ENCODE data around the gene WNK1. TPM values are rescaled to one million over a fixed set of nuclear protein-coding genes. Genes with fewer than 3 reads are reported as not detected.

Gene WNK1
- total and polyA plus RNA-seq, 2 of the 8 experiments (the other 6 are each of a cell fraction or from before 2014, with no cell fraction given), result 88.2 to 157 TPM

DNA sequence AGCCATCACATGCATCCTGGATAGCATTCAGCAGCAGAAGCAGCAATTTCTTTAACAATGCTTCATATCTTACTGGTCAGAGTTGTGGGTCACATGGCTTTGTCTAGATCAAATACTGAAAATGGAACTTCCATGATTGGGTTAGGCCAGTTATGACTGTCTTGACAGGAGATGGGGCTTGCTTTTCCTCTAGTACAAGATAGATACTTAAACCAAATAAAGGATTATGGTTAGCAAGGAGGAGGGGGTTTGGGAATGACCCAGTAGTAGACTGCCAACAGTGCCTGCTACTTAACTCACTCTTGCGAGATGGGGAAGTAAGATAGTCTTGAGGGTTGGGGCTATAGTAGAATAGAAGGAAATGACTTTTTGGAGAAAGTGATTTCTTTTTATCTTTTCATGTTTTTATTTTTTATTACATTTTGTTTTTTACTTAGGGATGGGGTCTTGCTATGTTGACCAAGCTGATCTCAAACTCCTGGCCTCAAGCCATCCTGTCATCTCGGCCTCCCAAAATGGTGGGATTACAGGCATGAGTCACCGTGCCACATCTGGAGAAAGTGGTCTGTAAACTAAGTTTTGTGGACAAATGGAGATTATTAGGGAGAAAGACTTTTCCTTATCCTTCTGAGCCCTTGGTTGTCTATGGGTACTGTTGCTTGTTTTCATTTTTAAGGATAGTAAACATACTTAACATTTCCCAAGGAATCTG lies 37.6 kb downstream of the WNK1 start:
- Histone ChIP-seq H2BK120ac (replicated peaks; ENCODE audit: low read depth, low read length) (no peak overlapping the region), H3K27ac (ENCODE audit: low read depth, low read length) (no peak overlapping the region), H2BK5ac (ENCODE audit: low read depth, low read length) (no peak overlapping the region), H3K4me3 (ENCODE audit: extremely low read depth in 1 of 4, insufficient read depth in 2 of 4, low read depth in 3 of 4, low read length in 4 of 4) (no peak overlapping the region), H3K14ac (ENCODE audit: insufficient read length) (no peak overlapping the region), H2BK15ac (ENCODE audit: low read length) (no peak overlapping the region), H4K8ac (ENCODE audit: extremely low read depth, insufficient read depth, low read length) (no peak overlapping the region), H2AFZ (ENCODE audit: low read length) (no peak overlapping the region), H4K20me1 (replicated peaks in 1 of 2; ENCODE audit: control insufficient read depth in 1 of 2, insufficient read depth in 2 of 2, low read length in 2 of 2) (peaks cover 0 to 11% of the 10 kb centered on the region in 2 experiments), H3K4ac (replicated peaks; ENCODE audit: insufficient read length, low read depth, low read length) (no peak overlapping the region), H3K79me2 (ENCODE audit: control insufficient read depth in 1 of 2, insufficient read depth in 2 of 2, low read length in 2 of 2) (peaks cover 6 to 95% of the 10 kb centered on the region in 2 experiments; a peak in 3 of 4 replicates), H2BK20ac (ENCODE audit: low read length) (no peak overlapping the region), H3K4me1 (replicated peaks in 1 of 4; ENCODE audit: control insufficient read depth in 3 of 4, insufficient read depth in 4 of 4, low read length in 3 of 4) (no peaks in the 10 kb centered on the region; a peak in 1 of 7 replicates), H3K9me3 (ENCODE audit: insufficient read depth in 2 of 2, low read depth in 1 of 2, low read length in 1 of 2) (no peaks in the 10 kb centered on the region), H3K4me2 (ENCODE audit: insufficient read depth in 1 of 2, low read depth in 2 of 2, low read length in 2 of 2) (no peak overlapping the region), H2AK5ac (ENCODE audit: low read depth, low read length) (no peak overlapping the region), H3K27me3 (replicated peaks in 1 of 4; ENCODE audit: control insufficient read depth in 3 of 4, extremely low read depth in 1 of 4, insufficient read depth in 3 of 4, low read length in 3 of 4) (no peaks in the 10 kb centered on the region), H3K79me1 (ENCODE audit: low read depth, low read length) (peaks cover 5% of the 10 kb centered on the region), H2BK12ac (ENCODE audit: low read depth, low read length) (no peak overlapping the region), H3K36me3 (ENCODE audit: control insufficient read depth in 2 of 4, insufficient read depth in 4 of 4, low read length in 3 of 4) (no peaks in the 10 kb centered on the region), H3K56ac (replicated peaks; ENCODE audit: insufficient read length, low read depth, low read length) (no peak overlapping the region), H3K23me2 (ENCODE audit: low read depth, low read length) (no peaks in the 10 kb centered on the region; the same call in 1 of the 2 replicates), H3K9ac (replicated peaks in 1 of 4; ENCODE audit: extremely low read depth in 1 of 4, low read depth in 3 of 4, low read length in 3 of 4) (no peak overlapping the region), H4K91ac (replicated peaks; ENCODE audit: insufficient read length, low read length) (no peak overlapping the region), H4K5ac (ENCODE audit: insufficient read length, low read depth, low read length) (no peak overlapping the region), H3K23ac (ENCODE audit: insufficient read length) (no peak overlapping the region), H3K18ac (ENCODE audit: extremely low read depth, low read length) (no peak overlapping the region)
- DNase-seq (ENCODE audit: low read depth in 1 of 2, low spot score in 2 of 2) (no peak), FAIRE-seq (no peak)
- WGBS, 2 experiments (ENCODE audit: extremely low coverage in 1 of 2, insufficient coverage in 1 of 2, insufficient read length in 1 of 2, insufficient replicate concordance in 2 of 2, low coverage in 1 of 2, low lambda C conversion rate in 2 of 2, missing lambda C conversion rate in 1 of 2), result 91% methylated on average over 3 of the region's 3 CpGs; no CpG with 5 or more reads in 1 of the 2 experiments
- ChIA-PET CTCF (ENCODE audit: partially characterized antibody) (no interaction called here), POLR2A (ENCODE audit: partially characterized antibody) (interaction anchor here (0.6 kb wide), 1 partner anchor 204 kb away, joined by 3 read pairs; no protein-coding TSS in a partner anchor)
- TF ChIP-seq, protein P1, sequence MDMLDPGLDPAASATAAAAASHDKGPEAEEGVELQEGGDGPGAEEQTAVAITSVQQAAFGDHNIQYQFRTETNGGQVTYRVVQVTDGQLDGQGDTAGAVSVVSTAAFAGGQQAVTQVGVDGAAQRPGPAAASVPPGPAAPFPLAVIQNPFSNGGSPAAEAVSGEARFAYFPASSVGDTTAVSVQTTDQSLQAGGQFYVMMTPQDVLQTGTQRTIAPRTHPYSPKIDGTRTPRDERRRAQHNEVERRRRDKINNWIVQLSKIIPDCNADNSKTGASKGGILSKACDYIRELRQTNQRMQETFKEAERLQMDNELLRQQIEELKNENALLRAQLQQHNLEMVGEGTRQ (IDR thresholded peaks at IDR 0.05; ENCODE audit: low read length), result no peak
- TF ChIP-seq POU5F1 (IDR thresholded peaks at IDR 0.05; ENCODE audit: low read depth, low read length) (no peak), HDAC6 (IDR thresholded peaks at IDR 0.05; ENCODE audit: low read depth, low read length) (no peak), SRF (IDR thresholded peaks at IDR 0.05; ENCODE audit: low read depth, low read length) (no peak), SIX5 (IDR thresholded peaks at IDR 0.05; ENCODE audit: low read depth, low read length) (no peak)

Measured in H1 (cell line).